Mucosa of descending colon (tissue), 3 donors: ENCODE results near the gene LHPP. TPM values are rescaled to one million over a fixed set of nuclear protein-coding genes. Genes with fewer than 3 reads are reported as not detected.
A peak's percentile ranks its signal among the peaks of the same experiment; 100 is the strongest.

ENCODE experiments used
- ATAC-seq: fragments of 200-7000 bp; cut with Tn5 transposase; one replicate; pipeline ENCODE4 v1.9.1; 2020; ENCODE audit warnings: mild to moderate bottlenecking, moderate library complexity
- DNase-seq, 3 donors: peaks; one replicate each; pipeline ENCODE4 v3.0.0-alpha.2; 2020
- H3K36me3 ChIP-seq: fragments of 200-600 bp; one replicate; pipeline ENCODE4 v1.8.0; 2021; ENCODE audit warnings: low read depth, mild to moderate bottlenecking
- H3K4me1 ChIP-seq: fragments of 200-600 bp; one replicate; pipeline ENCODE4 v1.8.0; 2021; ENCODE audit warnings: low read depth, mild to moderate bottlenecking
- H3K4me3 ChIP-seq: fragments of 200-600 bp; one replicate; pipeline ENCODE4 v1.8.0; 2021; ENCODE audit warnings: mild to moderate bottlenecking
- H3K9me3 ChIP-seq: fragments of 200-600 bp; one replicate; pipeline ENCODE4 v1.8.0; 2021; ENCODE audit warnings: mild to moderate bottlenecking
- intact Hi-C, 2 donors: fragments of 100-400 bp; cut with DNase I in 1 of 2; cut with micrococcal nuclease in 1 of 2; formaldehyde crosslinking; loops; one replicate each; pipeline versions ENCODE4 v1.11.0 to v1.11.1; 2022; cut with DNase I, micrococcal nuclease
- total RNA-seq, 3 donors: library from RNA; stranded (reverse); fragmentation: NEBNext Ultra II Directional in 2 of 3; extraction: Animal tissue kit (Norgen Biotek cat#: 25700) in 2 of 3; gene quantifications; one replicate each; pipeline versions ENCODE4 v1.2.1 to v1.2.4, GENCODE V29; 2021 to 2023
- TF ChIP-seq, protein P1 (sequence below): fragments of 200-600 bp; IDR thresholded peaks from one replicate; pipeline ENCODE4 v1.8.0; 2022; ENCODE audit warnings: antibody characterized with exemption, mild to moderate bottlenecking
- donor health status: DM: no; HTN: no; CAD: no; lungs with moderate emphysema.
- donor health status: DM: no; HTN: no; CAD: no.
- donor health status: DM: no; HTN: yes; CAD: no.

The LHPP gene
- total RNA-seq, 3 donors from 2014 or later = 19.7 to 46.7 (median 26.5) TPM

DNA sequence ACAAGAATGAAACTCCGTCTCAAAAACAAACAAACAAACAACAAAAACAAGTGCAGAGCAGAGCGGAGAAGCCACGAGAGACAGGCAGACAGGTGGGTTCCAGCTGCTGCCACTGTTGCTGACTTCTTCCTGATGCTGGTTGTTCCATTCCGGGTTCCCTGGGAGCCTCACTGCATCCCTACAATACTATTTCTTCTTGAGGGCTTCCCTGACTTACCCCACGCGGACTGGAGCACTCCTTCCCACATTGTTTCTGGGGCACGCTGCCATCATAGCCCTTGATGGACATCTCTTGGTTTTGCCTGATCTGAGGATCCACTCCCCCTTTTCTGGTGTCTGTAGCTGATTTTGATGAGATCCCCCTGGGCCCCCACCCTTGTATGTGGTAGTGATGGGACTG lies 6.2 kb upstream of the LHPP start:
- no peaks in the 10 kb centered on the region for H3K9me3 ChIP-seq
- no peak overlapping the region for H3K4me3 ChIP-seq
- intact Hi-C loops = no loop called here
- TF ChIP-seq, protein P1, sequence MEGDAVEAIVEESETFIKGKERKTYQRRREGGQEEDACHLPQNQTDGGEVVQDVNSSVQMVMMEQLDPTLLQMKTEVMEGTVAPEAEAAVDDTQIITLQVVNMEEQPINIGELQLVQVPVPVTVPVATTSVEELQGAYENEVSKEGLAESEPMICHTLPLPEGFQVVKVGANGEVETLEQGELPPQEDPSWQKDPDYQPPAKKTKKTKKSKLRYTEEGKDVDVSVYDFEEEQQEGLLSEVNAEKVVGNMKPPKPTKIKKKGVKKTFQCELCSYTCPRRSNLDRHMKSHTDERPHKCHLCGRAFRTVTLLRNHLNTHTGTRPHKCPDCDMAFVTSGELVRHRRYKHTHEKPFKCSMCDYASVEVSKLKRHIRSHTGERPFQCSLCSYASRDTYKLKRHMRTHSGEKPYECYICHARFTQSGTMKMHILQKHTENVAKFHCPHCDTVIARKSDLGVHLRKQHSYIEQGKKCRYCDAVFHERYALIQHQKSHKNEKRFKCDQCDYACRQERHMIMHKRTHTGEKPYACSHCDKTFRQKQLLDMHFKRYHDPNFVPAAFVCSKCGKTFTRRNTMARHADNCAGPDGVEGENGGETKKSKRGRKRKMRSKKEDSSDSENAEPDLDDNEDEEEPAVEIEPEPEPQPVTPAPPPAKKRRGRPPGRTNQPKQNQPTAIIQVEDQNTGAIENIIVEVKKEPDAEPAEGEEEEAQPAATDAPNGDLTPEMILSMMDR = no peak
- DNase-seq = no peak
- H3K36me3 ChIP-seq = no peaks in the 10 kb centered on the region
- no peak for ATAC-seq
- H3K4me1 ChIP-seq = no peaks in the 10 kb centered on the region

DNA sequence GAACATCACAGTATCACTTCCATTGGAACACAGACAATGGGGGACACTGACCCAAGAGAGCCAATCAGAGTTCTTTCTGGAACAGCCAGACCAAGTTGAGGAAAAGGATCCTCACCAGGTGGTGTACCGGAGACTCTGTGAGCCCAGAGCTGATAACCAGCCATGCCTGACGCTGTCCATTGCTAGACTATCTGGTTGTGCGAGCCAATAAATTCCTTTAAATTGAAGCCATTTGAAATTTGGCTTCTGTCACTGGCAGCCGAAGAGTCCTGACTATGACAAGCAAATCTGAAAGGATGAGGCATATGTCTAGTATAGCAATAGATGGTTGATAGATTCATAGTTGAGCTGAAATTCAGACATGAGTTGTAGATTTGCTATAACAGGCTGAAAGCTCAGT lies 3.1 kb upstream of the LHPP start:
- TF ChIP-seq, protein P1 = no peak
- peaks cover 3% of the 10 kb centered on the region for H3K4me1 ChIP-seq
- ATAC-seq = no peak
- H3K4me3 ChIP-seq = no peak overlapping the region
- H3K9me3 ChIP-seq = no peaks in the 10 kb centered on the region
- DNase-seq = no peak
- no peaks in the 10 kb centered on the region for H3K36me3 ChIP-seq
- intact Hi-C loops = no loop called here

DNA sequence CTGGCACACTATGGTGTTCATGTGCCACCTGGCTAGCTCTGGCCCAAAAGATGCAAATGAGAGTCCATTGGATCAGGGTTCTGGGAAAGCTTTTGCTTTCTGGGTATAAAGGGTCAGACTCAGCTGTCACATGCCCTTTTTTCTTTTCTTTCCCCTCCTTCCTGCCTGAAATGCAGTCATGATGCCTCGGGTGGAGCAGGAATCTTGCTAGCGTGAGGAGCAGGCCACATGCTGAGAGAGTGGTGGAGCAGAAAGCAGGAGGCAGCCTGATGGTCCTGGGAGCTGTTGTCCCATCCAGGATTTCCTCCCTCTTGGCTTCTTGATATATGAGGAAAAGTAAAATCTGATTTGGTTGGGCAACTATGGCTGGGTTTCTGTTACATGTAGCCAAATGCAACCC lies 2.7 kb upstream of the LHPP start:
- H3K4me1 ChIP-seq = peaks cover 3% of the 10 kb centered on the region
- intact Hi-C loops = no loop called here
- H3K36me3 ChIP-seq = no peaks in the 10 kb centered on the region
- TF ChIP-seq, protein P1 = no peak
- no peaks in the 10 kb centered on the region for H3K9me3 ChIP-seq
- no peak for ATAC-seq
- DNase-seq = no peak
- no peak overlapping the region for H3K4me3 ChIP-seq

DNA sequence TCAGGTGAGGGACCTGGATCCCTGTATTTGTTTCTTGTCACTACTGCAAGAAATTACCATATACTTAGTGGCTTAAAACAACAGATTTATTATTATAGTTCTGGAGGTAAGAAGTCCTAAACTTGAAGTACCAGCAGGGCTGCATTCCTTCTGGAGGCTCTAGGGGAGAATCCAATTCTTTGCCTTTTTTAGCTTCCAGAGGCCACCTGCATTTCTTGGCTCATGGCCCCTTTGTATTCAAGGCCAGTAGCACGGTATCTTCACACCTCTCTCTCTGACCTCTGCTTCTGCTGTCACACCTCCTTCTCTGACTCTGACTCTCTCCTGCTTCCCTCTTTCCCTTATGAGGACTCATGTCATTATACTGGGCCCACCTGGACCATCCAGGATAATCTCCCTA lies 2.2 kb upstream of the LHPP start:
- DNase-seq = no peak
- Histone ChIP-seq H3K36me3 (no peaks in the 10 kb centered on the region), H3K9me3 (no peaks in the 10 kb centered on the region), H3K4me1 (peaks cover 3% of the 10 kb centered on the region), H3K4me3 (no peak overlapping the region)
- intact Hi-C loops = no loop called here
- ATAC-seq = no peak
- TF ChIP-seq, protein P1 = no peak

DNA sequence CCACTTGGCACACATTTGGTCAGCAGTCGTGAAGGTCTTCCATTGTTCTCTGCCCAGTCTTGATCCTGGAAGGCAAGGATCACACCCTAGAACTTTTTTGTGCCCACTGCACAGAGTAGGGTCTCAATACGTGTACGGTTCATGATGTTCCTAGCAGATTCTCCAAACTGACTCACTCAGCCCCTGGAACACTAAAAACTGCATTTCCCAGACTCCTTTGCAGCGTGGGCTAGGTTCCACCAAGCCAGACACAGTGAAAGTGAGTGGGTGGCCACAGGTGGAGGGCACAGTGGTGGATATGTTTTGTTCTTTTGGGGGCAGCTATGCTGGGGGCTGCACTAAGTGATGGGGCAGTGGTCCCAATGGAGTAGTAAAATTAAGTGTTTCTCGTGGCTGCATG lies 1.5 kb upstream of the LHPP start:
- intact Hi-C loops = no loop called here
- Histone ChIP-seq H3K4me1 (peaks cover 6% of the 10 kb centered on the region), H3K4me3 (no peak overlapping the region), H3K9me3 (no peaks in the 10 kb centered on the region), H3K36me3 (no peaks in the 10 kb centered on the region)
- TF ChIP-seq, protein P1 = no peak
- DNase-seq = no peak
- ATAC-seq = no peak

DNA sequence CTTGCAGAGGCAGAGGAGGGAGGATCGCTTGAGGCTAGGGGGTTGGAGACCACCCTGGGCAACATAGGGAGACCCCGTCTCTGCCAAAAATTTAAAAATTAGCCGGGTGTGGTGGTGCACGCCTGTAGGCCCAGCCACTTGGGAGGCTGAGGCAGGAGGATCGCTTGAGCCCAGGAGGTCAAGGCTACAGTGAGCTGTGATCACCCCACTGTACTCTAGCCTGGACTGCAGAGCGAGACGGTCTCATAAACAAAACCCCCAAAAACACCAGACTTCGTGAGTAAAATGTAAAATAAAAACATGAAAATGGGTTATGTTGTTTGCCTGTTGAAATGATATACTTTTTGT lies 699 bp downstream of the LHPP start:
- Histone ChIP-seq H3K4me1 (peaks cover 11% of the 10 kb centered on the region), H3K4me3 (peak overlapping the region; percentile 65), H3K36me3 (no peaks in the 10 kb centered on the region), H3K9me3 (no peaks in the 10 kb centered on the region)
- ATAC-seq (no peak), DNase-seq (no peak)
- TF ChIP-seq, protein P1 = no peak
- intact Hi-C loops = no loop called here
